ENCODE results near the gene TBL1XR1.

DNA sequence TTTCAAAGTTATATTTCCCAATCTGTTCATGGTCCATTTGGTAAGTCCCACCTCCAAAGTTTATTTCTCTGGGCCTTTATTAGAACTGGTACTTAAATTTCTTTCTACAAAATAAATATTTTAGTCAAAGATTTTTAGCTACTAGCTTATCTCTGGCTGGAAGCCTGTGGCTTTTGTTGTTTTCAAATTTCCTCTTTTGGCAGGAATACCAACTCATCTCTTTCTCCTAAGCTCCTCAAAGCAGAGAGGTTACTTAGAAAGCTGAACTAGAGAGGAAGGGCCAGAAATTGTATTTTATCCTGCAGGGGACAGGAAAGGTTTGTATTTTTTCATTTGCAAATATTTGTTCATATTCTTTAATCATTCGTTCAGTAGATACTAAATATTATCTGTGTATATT lies 227.8 kb downstream of the TBL1XR1 start:
- TF ChIP-seq, protein P1, sequence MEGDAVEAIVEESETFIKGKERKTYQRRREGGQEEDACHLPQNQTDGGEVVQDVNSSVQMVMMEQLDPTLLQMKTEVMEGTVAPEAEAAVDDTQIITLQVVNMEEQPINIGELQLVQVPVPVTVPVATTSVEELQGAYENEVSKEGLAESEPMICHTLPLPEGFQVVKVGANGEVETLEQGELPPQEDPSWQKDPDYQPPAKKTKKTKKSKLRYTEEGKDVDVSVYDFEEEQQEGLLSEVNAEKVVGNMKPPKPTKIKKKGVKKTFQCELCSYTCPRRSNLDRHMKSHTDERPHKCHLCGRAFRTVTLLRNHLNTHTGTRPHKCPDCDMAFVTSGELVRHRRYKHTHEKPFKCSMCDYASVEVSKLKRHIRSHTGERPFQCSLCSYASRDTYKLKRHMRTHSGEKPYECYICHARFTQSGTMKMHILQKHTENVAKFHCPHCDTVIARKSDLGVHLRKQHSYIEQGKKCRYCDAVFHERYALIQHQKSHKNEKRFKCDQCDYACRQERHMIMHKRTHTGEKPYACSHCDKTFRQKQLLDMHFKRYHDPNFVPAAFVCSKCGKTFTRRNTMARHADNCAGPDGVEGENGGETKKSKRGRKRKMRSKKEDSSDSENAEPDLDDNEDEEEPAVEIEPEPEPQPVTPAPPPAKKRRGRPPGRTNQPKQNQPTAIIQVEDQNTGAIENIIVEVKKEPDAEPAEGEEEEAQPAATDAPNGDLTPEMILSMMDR (IDR thresholded peaks at IDR 0.05; ENCODE audit: low read length) = no peak
- no peak for TF ChIP-seq EZH2 (IDR thresholded peaks at IDR 0.05; ENCODE audit: borderline replicate concordance, low read length)

All from OCI-LY1 (cell line).